SH-SY5Y (cell line): ENCODE results near the gene IL20RA.

ENCODE experiments used
- GATA2 ChIP-seq: IDR thresholded peaks from 2 replicates; pipeline ENCODE4 v1.6.1; 2011; ENCODE audit warnings: mild to moderate bottlenecking, low read depth, low read length
- GATA3 ChIP-seq: IDR thresholded peaks from 2 replicates; pipeline ENCODE4 v1.6.1; 2011; ENCODE audit warnings: low read depth, mild to moderate bottlenecking, low read length, moderate library complexity

Gene IL20RA

GRCh38 chr6:137044366-137045221 is at the start of gene IL20RA:
TSS of gene IL20RA (minus strand) at chr6:137044965. CDS start at chr6:137044728, 237 bp downstream.
- no peak for TF ChIP-seq GATA3
- no peak for TF ChIP-seq GATA2

GRCh38 chr6:137093183-137094069 is 48.7 kb upstream of the IL20RA start:
- TF ChIP-seq GATA3 (no peak), GATA2 (no peak)

- TF ChIP-seq GATA3 (no peak), GATA2 (no peak)
Observed at GRCh38 chr6:137092018-137092417, 47.3 kb upstream of the IL20RA start.

- TF ChIP-seq GATA2 (no peak), GATA3 (no peak)
Observed at GRCh38 chr6:137089305-137089704, 44.5 kb upstream of the IL20RA start.

GRCh38 chr6:137087902-137088301 is 43.1 kb upstream of the IL20RA start:
- TF ChIP-seq GATA2 (no peak), GATA3 (no peak)

- TF ChIP-seq GATA3 (no peak), GATA2 (no peak)
Observed at GRCh38 chr6:137086031-137086430, 41.3 kb upstream of the IL20RA start.

GRCh38 chr6:137084865-137085617 is 40.3 kb upstream of the IL20RA start:
- TF ChIP-seq GATA2 (no peak), GATA3 (no peak)

GRCh38 chr6:137084090-137084489 is 39.3 kb upstream of the IL20RA start:
- TF ChIP-seq GATA2 (no peak), GATA3 (no peak)

- no peak for TF ChIP-seq GATA3
- TF ChIP-seq GATA2 = no peak
Observed at GRCh38 chr6:137081997-137082396, 37.2 kb upstream of the IL20RA start.

GRCh38 chr6:137080711-137081110 is 35.9 kb upstream of the IL20RA start:
- TF ChIP-seq GATA3 (no peak), GATA2 (no peak)

- no peak for TF ChIP-seq GATA3
- no peak for TF ChIP-seq GATA2
Observed at GRCh38 chr6:137076277-137077068, 31.7 kb upstream of the IL20RA start.

- no peak for TF ChIP-seq GATA2
Observed at GRCh38 chr6:137070303-137070702, 25.5 kb upstream of the IL20RA start.

- TF ChIP-seq GATA2 = no peak
Observed at GRCh38 chr6:137067399-137067798, 22.6 kb upstream of the IL20RA start.
